GM19035 (cell line): ENCODE measurements around the gene DOCK1.

Experiments used
- ATAC-seq: cut with Tn5 transposase; IDR thresholded peaks from one replicate; pipeline ENCODE4 v1.9.1; 2021; ENCODE audit not compliant: unreplicated experiment

Gene DOCK1

GRCh38 chr10:127129104-127129503, 223.9 kb downstream of the DOCK1 start:
- no peak for ATAC-seq

GRCh38 chr10:127132451-127132850, 227.2 kb downstream of the DOCK1 start:
- no peak for ATAC-seq

- ATAC-seq: no peak
Measured at GRCh38 chr10:127133225-127133624, 228.0 kb downstream of the DOCK1 start.

- no peak for ATAC-seq
Measured at GRCh38 chr10:127133672-127134500, 228.7 kb downstream of the DOCK1 start.

GRCh38 chr10:127135844-127136577, 230.8 kb downstream of the DOCK1 start:
- no peak for ATAC-seq

- ATAC-seq: no peak
Measured at GRCh38 chr10:127137391-127137790, 232.2 kb downstream of the DOCK1 start.

- no peak for ATAC-seq
Measured at GRCh38 chr10:127142136-127142535, 236.9 kb downstream of the DOCK1 start.

GRCh38 chr10:127142856-127143255, 237.6 kb downstream of the DOCK1 start:
- no peak for ATAC-seq

GRCh38 chr10:127145173-127145572, 239.9 kb downstream of the DOCK1 start:
- no peak for ATAC-seq

GRCh38 chr10:127146661-127147060, 241.4 kb downstream of the DOCK1 start:
- ATAC-seq: no peak

GRCh38 chr10:127148066-127148932, 243.1 kb downstream of the DOCK1 start:
- no peak for ATAC-seq

- ATAC-seq: no peak
Measured at GRCh38 chr10:127148933-127149220, 243.6 kb downstream of the DOCK1 start.

- ATAC-seq: no peak
Measured at GRCh38 chr10:127149501-127150081, 244.4 kb downstream of the DOCK1 start.

- ATAC-seq: no peak
Measured at GRCh38 chr10:127150136-127150535, 244.9 kb downstream of the DOCK1 start.

- no peak for ATAC-seq
Measured at GRCh38 chr10:127151541-127151940, 246.3 kb downstream of the DOCK1 start.

GRCh38 chr10:127151981-127152699, 246.9 kb downstream of the DOCK1 start:
- ATAC-seq: no peak

GRCh38 chr10:127153181-127153580, 248.0 kb downstream of the DOCK1 start:
- ATAC-seq: no peak

GRCh38 chr10:127154831-127155620, 249.8 kb downstream of the DOCK1 start:
- no peak for ATAC-seq

GRCh38 chr10:127157089-127157488, 251.9 kb downstream of the DOCK1 start:
- no peak for ATAC-seq
